K562 (cell line): ENCODE results near the gene ECHDC1. TPM values are rescaled to one million over a fixed set of nuclear protein-coding genes. Genes with fewer than 3 reads are reported as not detected.

Experiments used
- ATAC-seq: fragments of 200-7000 bp; cut with Tn5 transposase; 3 replicates; pipeline ENCODE4 v1.9.1; 2020; ENCODE audit warnings: moderate library complexity
- BruUV-seq: library from RNA; stranded (reverse); fragments of 400-500 nt; replicated peaks from 2 replicates; lab custom pipeline; 2021; lab: Mats Ljungman, UMichigan
- CTCF ChIA-PET: fragments of 300-600 bp; formaldehyde crosslinking; extraction: SDS; loops from one replicate; lab custom pipeline; 2021; ENCODE audit warnings: low intra/inter-chr PET ratio; lab: Yijun Ruan, JAX
- POLR2A ChIA-PET: fragments of 300-600, 350-650 bp; sonication (Branson Sonifier 250); formaldehyde crosslinking; extraction: SDS; loops from one replicate; lab custom pipeline; 2021; ENCODE audit warnings: antibody characterized with exemption, inconsistent platforms; lab: Yijun Ruan, JAX
- DNase-seq, 4 experiments: peaks; one replicate each; pipeline versions ENCODE4 v3.0.0 to v3.0.0-alpha.2; 2011 to 2018; ENCODE audit warnings: low spot score in 3 of 4, mixed read lengths in 3 of 4; ENCODE audit errors: extremely low read depth in 1 of 4
- FAIRE-seq: peaks from 2 replicates; lab custom pipeline; 2011; peaks lifted over from hg19 to GRCh38; lab: Jason Lieb, UNC
- H2AFZ ChIP-seq: 2 replicates; pipeline ENCODE4 v1.6.0; 2011; ENCODE audit warnings: low read depth, low read length, control low read depth, inconsistent platforms
- H3K27ac ChIP-seq: fragments of 200-600 bp; 3 replicates; pipeline ENCODE4 v1.8.0; 2011; ENCODE audit warnings: low read depth, mild to moderate bottlenecking, control low read depth, inconsistent platforms, low read length, moderate library complexity, mixed read lengths; ENCODE audit errors: extremely low read depth
- H3K27me3 ChIP-seq, 2 experiments: fragments of 300-600 bp in 1 of 2; 2 replicates in 1 of 2; 3 replicates in 1 of 2; pipeline versions ENCODE4 v1.6.0 to v1.8.0; 2011; ENCODE audit warnings: inconsistent platforms in 2 of 2, low read length in 2 of 2, mild to moderate bottlenecking in 1 of 2, mixed read lengths in 1 of 2, moderate library complexity in 1 of 2; ENCODE audit not compliant: control insufficient read depth in 2 of 2, insufficient read depth in 2 of 2
- H3K36me3 ChIP-seq: fragments of 300-600 bp; 3 replicates; pipeline ENCODE4 v1.8.0; 2011; ENCODE audit warnings: mild to moderate bottlenecking, low read length, inconsistent platforms; ENCODE audit not compliant: control insufficient read depth, insufficient read depth
- H3K4me1 ChIP-seq, 2 experiments: fragments of 200-600 bp in 1 of 2; replicated peaks in 1 of 2; 2 replicates in 1 of 2; 3 replicates in 1 of 2; pipeline versions ENCODE4 v1.5.1 to v1.8.0; 2011; ENCODE audit warnings: inconsistent platforms in 2 of 2, low read length in 2 of 2, mild to moderate bottlenecking in 1 of 2, mixed read lengths in 1 of 2, moderate library complexity in 1 of 2; ENCODE audit not compliant: control insufficient read depth in 2 of 2, insufficient read depth in 2 of 2
- H3K4me2 ChIP-seq: 2 replicates; pipeline ENCODE4 v1.6.1; 2011; ENCODE audit warnings: low read length, control low read depth, inconsistent platforms, mixed read lengths; ENCODE audit not compliant: insufficient read depth
- H3K4me3 ChIP-seq: fragments of 200-600 bp; sonication (generic), shearing (Covaris generic); 2 replicates; pipeline ENCODE4 v1.5.1; 2016; ENCODE audit warnings: control low read depth, inconsistent platforms
- H3K79me2 ChIP-seq: fragments of 200-600 bp; 3 replicates; pipeline ENCODE4 v1.8.0; 2011; ENCODE audit warnings: low read length, inconsistent platforms; ENCODE audit not compliant: control insufficient read depth, insufficient read depth
- H3K9ac ChIP-seq, 2 experiments: 2 replicates each; pipeline versions ENCODE4 v1.6.0 to v1.6.1; 2011; ENCODE audit warnings: low read depth in 2 of 2, low read length in 2 of 2, control low read depth in 1 of 2, inconsistent platforms in 1 of 2, mild to moderate bottlenecking in 1 of 2, mixed read lengths in 1 of 2; ENCODE audit not compliant: insufficient read depth in 1 of 2
- H3K9me1 ChIP-seq: one replicate; pipeline ENCODE4 v1.6.0; 2011; ENCODE audit warnings: inconsistent platforms, mild to moderate bottlenecking, low read length, moderate library complexity; ENCODE audit not compliant: control insufficient read depth, insufficient read depth
- H3K9me3 ChIP-seq: replicated peaks from 2 replicates; pipeline ENCODE4 v1.5.1; 2011; ENCODE audit warnings: low read depth, low read length, inconsistent platforms; ENCODE audit not compliant: control insufficient read depth, insufficient read depth
- H4K20me1 ChIP-seq: replicated peaks from 2 replicates; pipeline ENCODE4 v1.6.1; 2011; ENCODE audit warnings: low read length, inconsistent platforms, mixed read lengths; ENCODE audit not compliant: control insufficient read depth, insufficient read depth
- CBX1 ChIP-seq: sonication (generic); IDR thresholded peaks from 2 replicates; pipeline ENCODE4 v1.6.1; 2016; ENCODE audit warnings: antibody characterized with exemption, low read depth, mild to moderate bottlenecking
- DIDO1 ChIP-seq: fragments of 450-650 bp; IDR thresholded peaks from 2 replicates; pipeline ENCODE4 v1.6.1; 2016; ENCODE audit warnings: low read depth, missing biosample characterization, missing genetic modification characterization
- NFE2L1 ChIP-seq: fragments of 450-650 bp; IDR thresholded peaks from 2 replicates; pipeline ENCODE4 v1.6.1; 2016; ENCODE audit warnings: missing genetic modification characterization, low read depth, mild to moderate bottlenecking, missing compliant biosample characterization, moderate library complexity, borderline replicate concordance
- PREB ChIP-seq: sonication (generic); formaldehyde crosslinking; IDR thresholded peaks from 2 replicates; pipeline ENCODE4 v1.8.1; 2023; ENCODE audit warnings: mild to moderate bottlenecking, missing genetic modification reagents
- RBM14 ChIP-seq: fragments of 200-400 bp; formaldehyde crosslinking; IDR thresholded peaks from 2 replicates; pipeline ENCODE4 v1.6.1; 2018; ENCODE audit warnings: low read depth, mild to moderate bottlenecking, low read length, moderate library complexity, borderline replicate concordance; ENCODE audit not compliant: insufficient read depth
- SMAD3 ChIP-seq: fragments of 450-650 bp; formaldehyde crosslinking; conservative IDR thresholded peaks from 2 replicates; pipeline ENCODE4 v1.4.0; 2020; ENCODE audit warnings: mild to moderate bottlenecking
- TCF7 ChIP-seq: sonication (generic); IDR thresholded peaks from 2 replicates; pipeline ENCODE4 v1.6.1; 2016; ENCODE audit warnings: antibody characterized with exemption, borderline replicate concordance
- TFAM ChIP-seq: fragments of 250-450 bp; sonication (Bioruptor Pico); conservative IDR thresholded peaks from 2 replicates; pipeline ENCODE4 v1.5.0; 2021; ENCODE audit warnings: mild to moderate bottlenecking, moderate library complexity
- UBTF ChIP-seq, 2 experiments: IDR thresholded peaks; 2 replicates each; pipeline ENCODE4 v1.6.1; 2012; ENCODE audit warnings: improper control_type of control experiment in 2 of 2, low read depth in 2 of 2, low read length in 2 of 2, borderline replicate concordance in 1 of 2
- ZNF232 ChIP-seq: sonication (generic); formaldehyde crosslinking; IDR thresholded peaks from 2 replicates; pipeline ENCODE4 v1.8.0; 2022; ENCODE audit warnings: mild to moderate bottlenecking, missing genetic modification reagents
- ZNF507 ChIP-seq: conservative IDR thresholded peaks from 2 replicates; pipeline ENCODE4 v1.6.1; 2017; ENCODE audit warnings: missing genetic modification characterization, missing compliant biosample characterization
- ZNF655 ChIP-seq: fragments of 250-450 bp; sonication (Bioruptor Pico); IDR thresholded peaks from 2 replicates; pipeline ENCODE4 v1.5.0; 2021
- WGBS: fragments of 100-300 bp; shearing (Covaris generic); methylation state at CpG from one replicate; pipeline ENCODE4 v1.1.6; 2016; ENCODE audit warnings: low coverage, mixed read lengths; ENCODE audit not compliant: insufficient coverage; ENCODE audit errors: missing lambda C conversion rate; 5-methylcytosine and 5-hydroxymethylcytosine counted together
- in situ Hi-C: fragments of 300-500 bp; cut with MboI; formaldehyde crosslinking; loops from 4 replicates; pipeline ENCODE4 v1.15.0; 2018; ENCODE audit warnings: inconsistent platforms, mixed read lengths
- intact Hi-C: fragments of 100-400 bp; cut with micrococcal nuclease; formaldehyde crosslinking; loops from 2 replicates; pipeline ENCODE4 v1.14.2; 2022
- polyA plus RNA-seq, 8 experiments: library from polyadenylated mRNA; depleted of rRNA in 4 of 8; stranded (reverse) in 5 of 8; unstranded in 3 of 8; fragments of >200 nt; fragmentation: Nextera tagmentation in 2 of 8; fragmentation: Illumina TruSeq in 1 of 8; extraction: Ambion mirVana in 2 of 8; extraction: Trizol in 1 of 8; gene quantifications; 2 replicates each; pipeline versions ENCODE4 v1.2.1 to v1.2.3, GENCODE V29; 2011 to 2014; ENCODE audit warnings: inconsistent platforms in 1 of 8, missing spikeins in 1 of 8
- total RNA-seq, 7 experiments: library from RNA; depleted of rRNA in 6 of 7; stranded (reverse); fragments of >200 nt in 6 of 7; fragmentation: Illumina TruSeq in 2 of 7; extraction: Trizol in 2 of 7; gene quantifications; 2 replicates each; pipeline versions ENCODE4 v1.2.1 to v1.2.3, GENCODE V29; 2011 to 2021; ENCODE audit warnings: low replicate concordance in 1 of 7

The ECHDC1 gene
- total and polyA plus RNA-seq, 9 of the 15 experiments (the other 6 are each of a cell fraction or from before 2014, with no cell fraction given): 58.0 to 105 (median 78.6) TPM

- Histone ChIP-seq H3K27me3 (no peaks in the 10 kb centered on the region), H3K9me3 (no peaks in the 10 kb centered on the region), H3K4me2 (no peak overlapping the region), H3K79me2 (peaks cover 12% of the 10 kb centered on the region), H3K4me3 (no peak overlapping the region), H3K4me1 (no peaks in the 10 kb centered on the region; a peak in 1 of 5 replicates), H3K27ac (no peak overlapping the region), H3K36me3 (no peaks in the 10 kb centered on the region), H3K9me1 (no peaks in the 10 kb centered on the region), H2AFZ (no peak overlapping the region), H4K20me1 (peaks cover 7% of the 10 kb centered on the region; the same call in 1 of the 2 replicates), H3K9ac (no peak overlapping the region)
- BruUV-seq: no TSS peak
- FAIRE-seq: no peak
- 42% methylated on average over 1 of the region's 1 CpG for WGBS
- in situ Hi-C loops (no loop called here), intact Hi-C loops (no loop called here)
- POLR2A ChIA-PET: no interaction called here
- ATAC-seq: no peak
- CTCF ChIA-PET: no interaction called here
- TF ChIP-seq TCF7 (no peak), ZNF655 (no peak), PREB (CRISPR knock-in tag) (no peak), DIDO1 (no peak), SMAD3 (CRISPR knock-in tag) (no peak), ZNF507 (no peak), RBM14 (no peak), ZNF232 (no peak), CBX1 (no peak), NFE2L1 (tag) (no peak), TFAM (CRISPR knock-in tag) (no peak), UBTF (IDR thresholded peaks at IDR 0.05; ENCODE audit: borderline replicate concordance in 1 of 2, low read depth in 2 of 2, low read length in 2 of 2) (no peak)
- DNase-seq: no peak
Observed at GRCh38 chr6:127262896-127263295, 80.5 kb downstream of the ECHDC1 start.
